ENCODE data around the gene HNRNPC. TPM values are rescaled to one million over a fixed set of nuclear protein-coding genes. Genes with fewer than 3 reads are reported as not detected.

The HNRNPC gene
- total RNA-seq, 1 experiment from 2014 or later = 843 TPM

DNA sequence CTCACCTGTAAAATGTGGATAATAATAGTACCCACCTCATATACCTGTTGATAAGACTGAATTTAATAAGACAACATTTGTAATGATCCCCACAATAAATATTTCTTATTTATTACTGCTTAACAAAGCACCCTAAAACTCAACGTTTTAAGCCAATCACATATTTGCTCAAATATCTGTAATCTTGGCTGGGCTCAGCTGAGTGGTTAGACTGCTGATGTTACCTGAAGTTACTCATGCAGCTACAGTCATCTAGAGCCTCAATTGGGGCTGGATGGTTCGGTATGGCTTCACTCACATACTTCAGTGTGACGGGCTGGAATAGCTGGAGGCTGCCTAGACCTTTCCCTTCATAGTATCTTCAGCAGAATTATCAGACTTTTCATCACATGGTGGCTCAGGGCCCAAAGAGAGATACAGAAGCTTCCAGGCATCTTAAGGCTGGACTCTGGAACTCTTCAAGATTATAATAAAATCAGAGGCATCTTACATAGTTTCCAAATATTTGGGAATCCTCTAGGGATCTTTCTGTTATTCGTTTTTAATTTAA is 109.1 kb downstream of the HNRNPC start:
- Histone ChIP-seq H3K27ac (ENCODE audit: low read depth, low read length) (no peak overlapping the region), H3K9ac (ENCODE audit: low read length) (no peak overlapping the region), H3K9me2 (ENCODE audit: insufficient read depth) (no peaks in the 10 kb centered on the region), H4K20me1 (ENCODE audit: insufficient read depth) (no peaks in the 10 kb centered on the region), H3K36me3 (ENCODE audit: control insufficient read depth in 1 of 2, insufficient read depth in 2 of 2, low read length in 2 of 2) (no peaks in the 10 kb centered on the region), H3K79me2 (ENCODE audit: insufficient read depth, low read length) (no peaks in the 10 kb centered on the region), H3K4me1 (ENCODE audit: control insufficient read depth in 1 of 2, insufficient read depth in 2 of 2, low read length in 2 of 2) (no peaks in the 10 kb centered on the region), H3K4me2 (ENCODE audit: low read length) (no peak overlapping the region), H3K27me3 (ENCODE audit: insufficient read depth, low read length) (peaks cover 10% of the 10 kb centered on the region; the same call in 1 of the 2 replicates), H2AFZ (ENCODE audit: low read depth, low read length, poor library complexity, severe bottlenecking) (no peak overlapping the region), H3K4me3 (replicated peaks in 1 of 2; ENCODE audit: low read depth in 1 of 2, low read length in 2 of 2) (no peak overlapping the region), H3K9me3 (ENCODE audit: control insufficient read depth in 1 of 2, insufficient read depth in 1 of 2, low read depth in 1 of 2, low read length in 2 of 2) (no peaks in the 10 kb centered on the region)
- DNase-seq (ENCODE audit: low read depth, low spot score) (no peak), ATAC-seq (no peak)
- intact Hi-C loops (cut with micrococcal nuclease) = no loop called here
- BruUV-seq (replicated peaks) = no TSS peak
- CTCF ChIA-PET = no interaction called here
- TF ChIP-seq ZNF274 (IDR thresholded peaks at IDR 0.05; ENCODE audit: low read depth, low read length) (no peak), SIN3A (IDR thresholded peaks at IDR 0.05; ENCODE audit: low read depth) (no peak), ZFX (IDR thresholded peaks at IDR 0.05) (no peak), TCF7L2 (IDR thresholded peaks at IDR 0.05; ENCODE audit: borderline replicate concordance, extremely low read depth, insufficient read depth, insufficient read length) (no peak), POLR2AphosphoS5 (IDR thresholded peaks at IDR 0.05; ENCODE audit: low read depth, low read length) (no peak), YY1 (IDR thresholded peaks at IDR 0.05; ENCODE audit: extremely low read depth, insufficient replicate concordance, low read depth, low read length) (no peak)
- TF ChIP-seq, protein P1, sequence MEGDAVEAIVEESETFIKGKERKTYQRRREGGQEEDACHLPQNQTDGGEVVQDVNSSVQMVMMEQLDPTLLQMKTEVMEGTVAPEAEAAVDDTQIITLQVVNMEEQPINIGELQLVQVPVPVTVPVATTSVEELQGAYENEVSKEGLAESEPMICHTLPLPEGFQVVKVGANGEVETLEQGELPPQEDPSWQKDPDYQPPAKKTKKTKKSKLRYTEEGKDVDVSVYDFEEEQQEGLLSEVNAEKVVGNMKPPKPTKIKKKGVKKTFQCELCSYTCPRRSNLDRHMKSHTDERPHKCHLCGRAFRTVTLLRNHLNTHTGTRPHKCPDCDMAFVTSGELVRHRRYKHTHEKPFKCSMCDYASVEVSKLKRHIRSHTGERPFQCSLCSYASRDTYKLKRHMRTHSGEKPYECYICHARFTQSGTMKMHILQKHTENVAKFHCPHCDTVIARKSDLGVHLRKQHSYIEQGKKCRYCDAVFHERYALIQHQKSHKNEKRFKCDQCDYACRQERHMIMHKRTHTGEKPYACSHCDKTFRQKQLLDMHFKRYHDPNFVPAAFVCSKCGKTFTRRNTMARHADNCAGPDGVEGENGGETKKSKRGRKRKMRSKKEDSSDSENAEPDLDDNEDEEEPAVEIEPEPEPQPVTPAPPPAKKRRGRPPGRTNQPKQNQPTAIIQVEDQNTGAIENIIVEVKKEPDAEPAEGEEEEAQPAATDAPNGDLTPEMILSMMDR (IDR thresholded peaks at IDR 0.05 in 2 of 3, conservative IDR thresholded peaks at IDR 0.05 in 1 of 3; ENCODE audit: borderline replicate concordance in 1 of 3, insufficient read depth in 1 of 3, low read depth in 2 of 3, low read length in 2 of 3) = no peak
- TF ChIP-seq, protein P2, sequence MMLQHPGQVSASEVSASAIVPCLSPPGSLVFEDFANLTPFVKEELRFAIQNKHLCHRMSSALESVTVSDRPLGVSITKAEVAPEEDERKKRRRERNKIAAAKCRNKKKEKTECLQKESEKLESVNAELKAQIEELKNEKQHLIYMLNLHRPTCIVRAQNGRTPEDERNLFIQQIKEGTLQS (IDR thresholded peaks at IDR 0.05) = no peak
- TF ChIP-seq, protein P3, sequence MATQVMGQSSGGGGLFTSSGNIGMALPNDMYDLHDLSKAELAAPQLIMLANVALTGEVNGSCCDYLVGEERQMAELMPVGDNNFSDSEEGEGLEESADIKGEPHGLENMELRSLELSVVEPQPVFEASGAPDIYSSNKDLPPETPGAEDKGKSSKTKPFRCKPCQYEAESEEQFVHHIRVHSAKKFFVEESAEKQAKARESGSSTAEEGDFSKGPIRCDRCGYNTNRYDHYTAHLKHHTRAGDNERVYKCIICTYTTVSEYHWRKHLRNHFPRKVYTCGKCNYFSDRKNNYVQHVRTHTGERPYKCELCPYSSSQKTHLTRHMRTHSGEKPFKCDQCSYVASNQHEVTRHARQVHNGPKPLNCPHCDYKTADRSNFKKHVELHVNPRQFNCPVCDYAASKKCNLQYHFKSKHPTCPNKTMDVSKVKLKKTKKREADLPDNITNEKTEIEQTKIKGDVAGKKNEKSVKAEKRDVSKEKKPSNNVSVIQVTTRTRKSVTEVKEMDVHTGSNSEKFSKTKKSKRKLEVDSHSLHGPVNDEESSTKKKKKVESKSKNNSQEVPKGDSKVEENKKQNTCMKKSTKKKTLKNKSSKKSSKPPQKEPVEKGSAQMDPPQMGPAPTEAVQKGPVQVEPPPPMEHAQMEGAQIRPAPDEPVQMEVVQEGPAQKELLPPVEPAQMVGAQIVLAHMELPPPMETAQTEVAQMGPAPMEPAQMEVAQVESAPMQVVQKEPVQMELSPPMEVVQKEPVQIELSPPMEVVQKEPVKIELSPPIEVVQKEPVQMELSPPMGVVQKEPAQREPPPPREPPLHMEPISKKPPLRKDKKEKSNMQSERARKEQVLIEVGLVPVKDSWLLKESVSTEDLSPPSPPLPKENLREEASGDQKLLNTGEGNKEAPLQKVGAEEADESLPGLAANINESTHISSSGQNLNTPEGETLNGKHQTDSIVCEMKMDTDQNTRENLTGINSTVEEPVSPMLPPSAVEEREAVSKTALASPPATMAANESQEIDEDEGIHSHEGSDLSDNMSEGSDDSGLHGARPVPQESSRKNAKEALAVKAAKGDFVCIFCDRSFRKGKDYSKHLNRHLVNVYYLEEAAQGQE (IDR thresholded peaks at IDR 0.05; ENCODE audit: low read depth) = no peak
- RAD21 ChIA-PET (ENCODE audit: low non-redundant PET in 1 of 2, low total read pairs in 2 of 2, uncharacterized antibody in 2 of 2, unreplicated experiment in 2 of 2) = no interaction called here
- POLR2A ChIA-PET = no interaction called here

Other genes starting within 250 kb of the HNRNPC start
- gene NDRG2, start 244.4 kb downstream of the HNRNPC start, total RNA-seq (2021; ENCODE audit: unreplicated experiment) = 18.9 TPM
- gene TPPP2, start 239.2 kb downstream of the HNRNPC start, total RNA-seq (2021; ENCODE audit: unreplicated experiment) = not detected
- 0.15 TPM for gene RNASE13, start 234.6 kb downstream of the HNRNPC start, total RNA-seq (2021; ENCODE audit: unreplicated experiment)
- not detected for gene RNASE7, start 227.1 kb downstream of the HNRNPC start, total RNA-seq (2021; ENCODE audit: unreplicated experiment)
- not detected for gene RNASE8, start 211.6 kb downstream of the HNRNPC start, total RNA-seq (2021; ENCODE audit: unreplicated experiment)
- 6.3 TPM for gene ARHGEF40, start 199.1 kb downstream of the HNRNPC start, total RNA-seq (2021; ENCODE audit: unreplicated experiment)
- gene ZNF219, start 170.8 kb downstream of the HNRNPC start, total RNA-seq (2021; ENCODE audit: unreplicated experiment) = 16.6 TPM
- 0.59 TPM for gene TMEM253, start 168.4 kb downstream of the HNRNPC start, total RNA-seq (2021; ENCODE audit: unreplicated experiment)
- not detected for gene OR5AU1, start 113.4 kb downstream of the HNRNPC start, total RNA-seq (2021; ENCODE audit: unreplicated experiment)
- not detected for gene RPGRIP1, start 10.6 kb upstream of the HNRNPC start, total RNA-seq (2021; ENCODE audit: unreplicated experiment)
- gene SUPT16H, start 114.6 kb upstream of the HNRNPC start, total RNA-seq (2021; ENCODE audit: unreplicated experiment) = 154 TPM
- gene CHD8, start 186.7 kb upstream of the HNRNPC start, total RNA-seq (2021; ENCODE audit: unreplicated experiment) = 46.8 TPM
- 24.3 TPM for gene RAB2B, start 207.5 kb upstream of the HNRNPC start, total RNA-seq (2021; ENCODE audit: unreplicated experiment)
- gene TOX4, start 207.8 kb upstream of the HNRNPC start, total RNA-seq (2021; ENCODE audit: unreplicated experiment) = 58.5 TPM
- 62.3 TPM for gene METTL3, start 241.9 kb upstream of the HNRNPC start, total RNA-seq (2021; ENCODE audit: unreplicated experiment)

Data from HCT116 (cell line).